Measurements from ENCODE around the gene GTF3C6.
A peak's percentile ranks its signal among the peaks of the same experiment; 100 is the strongest.

Gene GTF3C6

GRCh38 chr6:110958329-110959192 lies at the start of gene GTF3C6 (continued):
- TF ChIP-seq PRDM1 (tag by site-specific recombination; IDR thresholded peaks at IDR 0.05) (no peak), ZNF394 (tag by site-specific recombination; IDR thresholded peaks at IDR 0.05; ENCODE audit: borderline replicate concordance) (peak; percentile 66; the same call in 1 of the 2 replicates), CTCF (tag by site-specific recombination; IDR thresholded peaks at IDR 0.05) (peak; percentile 53; the same call in 1 of the 2 replicates), ZSCAN5A (tag by site-specific recombination; IDR thresholded peaks at IDR 0.05) (peak; percentile 62; the same call in 1 of the 2 replicates), ZNF530 (tag by site-specific recombination; IDR thresholded peaks at IDR 0.05; ENCODE audit: low read depth) (no peak), GLIS2 (tag by site-specific recombination; IDR thresholded peaks at IDR 0.05) (peak; percentile 36; the same call in 1 of the 2 replicates), OSR2 (tag by site-specific recombination; IDR thresholded peaks at IDR 0.05) (no peak), ZNF280C (tag by site-specific recombination; IDR thresholded peaks at IDR 0.05) (no peak), ZNF248 (tag by site-specific recombination; IDR thresholded peaks at IDR 0.05) (no peak), ZNF747 (tag by site-specific recombination; IDR thresholded peaks at IDR 0.05) (no peak), ZFP69B (tag by site-specific recombination; IDR thresholded peaks at IDR 0.05) (peak; percentile 88), ZBTB1 (tag by site-specific recombination; IDR thresholded peaks at IDR 0.05) (no peak), ZNF513 (tag by site-specific recombination; IDR thresholded peaks at IDR 0.05) (peak; percentile 80), PATZ1 (tag by site-specific recombination; IDR thresholded peaks at IDR 0.05) (peak; percentile 60; the same call in 1 of the 2 replicates), SP2 (tag by site-specific recombination; IDR thresholded peaks at IDR 0.05) (peak; percentile 22; the same call in 1 of the 2 replicates), PRDM10 (tag by site-specific recombination; IDR thresholded peaks at IDR 0.05) (peak; percentile 50), ZNF560 (tag by site-specific recombination; IDR thresholded peaks at IDR 0.05; ENCODE audit: borderline replicate concordance) (no peak), HOXD13 (CRISPR knock-in tag; IDR thresholded peaks at IDR 0.05; ENCODE audit: borderline replicate concordance) (no peak), ZNF221 (tag by site-specific recombination; IDR thresholded peaks at IDR 0.05; ENCODE audit: borderline replicate concordance) (no peak), GLI4 (tag by site-specific recombination; IDR thresholded peaks at IDR 0.05) (peak; percentile 72; the same call in 1 of the 2 replicates), ZNF596 (tag by site-specific recombination; IDR thresholded peaks at IDR 0.05) (no peak), KLF17 (tag by site-specific recombination; IDR thresholded peaks at IDR 0.05) (peak; percentile 90)
